A549 treated with RU486 at 1 μM for 4 hours (cell line): ENCODE measurements around the gene FAM185A. TPM values are rescaled to one million over a fixed set of nuclear protein-coding genes. Genes with fewer than 3 reads are reported as not detected.

Experiments used
- total RNA-seq: library from RNA; stranded (reverse); fragments of 200-300 nt; extraction: Qiagen RNA extraction; gene quantifications from 5 replicates; pipeline ENCODE4 v1.2.3, GENCODE V29; 2022; ENCODE audit warnings: low read depth

FAM185A gene
- 5.9 to 9.4 TPM (median 8.1 TPM) in 5 replicates for total RNA-seq

DNA sequence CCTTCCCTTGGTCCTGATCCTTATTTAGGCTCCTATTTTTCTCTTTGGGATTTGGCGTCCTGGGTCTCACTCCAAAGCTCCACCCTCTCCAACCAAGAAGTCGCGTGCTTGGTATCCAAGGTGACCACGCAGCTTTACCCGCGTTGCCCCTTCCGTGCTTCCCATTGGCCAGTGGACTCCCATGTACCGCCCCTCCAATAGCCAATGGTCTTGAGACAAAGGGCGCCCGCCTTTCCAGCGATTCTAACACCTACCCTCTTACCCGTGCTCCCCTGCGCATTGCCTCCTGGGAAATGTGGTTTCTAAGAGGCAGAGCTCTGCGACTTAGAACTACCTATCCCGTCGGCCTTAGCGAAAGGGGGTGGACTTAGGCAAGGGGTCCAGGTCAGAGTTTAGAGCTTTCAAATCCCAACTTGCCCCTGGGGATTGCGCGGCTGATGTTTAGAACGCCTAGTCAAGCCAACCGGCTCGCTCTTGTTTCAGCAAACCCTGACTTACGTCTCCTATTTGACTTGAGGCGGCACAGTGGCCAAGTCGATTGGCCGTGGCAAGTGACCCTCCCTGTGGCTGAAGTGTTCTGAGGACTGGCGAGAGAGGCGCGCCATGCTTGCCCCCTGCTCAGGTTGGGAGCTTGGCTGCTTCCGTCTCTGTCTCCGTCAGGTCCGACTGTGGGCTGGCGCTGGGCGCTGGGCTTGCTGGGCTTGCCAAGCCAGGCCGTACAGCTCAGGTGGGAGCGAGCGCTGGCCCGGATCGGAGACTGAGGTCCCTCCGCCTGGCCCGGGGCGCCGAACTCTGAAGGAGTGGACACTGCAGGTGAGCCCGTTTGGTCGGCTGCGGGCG is at the start of gene FAM185A:
TSS of gene FAM185A (plus strand) at position 395 of the 840 bp plus-strand sequence. CDS start at position 604, 209 bp downstream.

Other genes with a start within 250 kb of the FAM185A start
- 1.0 to 2.1 TPM (median 1.5 TPM) in 5 replicates for gene RASA4B, start 231.2 kb upstream of the FAM185A start, total RNA-seq
- gene UPK3BL2, start 205.3 kb upstream of the FAM185A start, total RNA-seq: 1.6 to 2.3 TPM (median 2.0 TPM) in 5 replicates
- gene SPDYE2, start 197.8 kb upstream of the FAM185A start, total RNA-seq: not detected in 5 replicates
- gene POLR2J3, start 176.4 kb upstream of the FAM185A start, total RNA-seq: 16.2 to 72.1 TPM (median 35.8 TPM) in 5 replicates
- 1.7 to 2.7 TPM (median 2.3 TPM) in 5 replicates for gene RASA4, start 132.2 kb upstream of the FAM185A start, total RNA-seq
- gene UPK3BL1, start 106.2 kb upstream of the FAM185A start, total RNA-seq: 7.1 to 16.1 TPM (median 11.6 TPM) in 5 replicates
- gene SPDYE2B, start 98.7 kb upstream of the FAM185A start, total RNA-seq: not detected in 5 replicates
- gene POLR2J2, start 77.3 kb upstream of the FAM185A start, total RNA-seq: 0.21 to 0.51 TPM (median 0.42 TPM) in 5 replicates
- 0.08 to 0.35 TPM (median 0.16 TPM) in 4 of 5 replicates, not detected in the other for gene LRRC17, start 164.0 kb downstream of the FAM185A start, total RNA-seq